Measurements from ENCODE around the gene CXCL11. TPM values are rescaled to one million over a fixed set of nuclear protein-coding genes. Genes with fewer than 3 reads are reported as not detected.
"Not testable (repeated sequence)": the region's sequence is repeated elsewhere in the genome, so short reads cannot be mapped to it uniquely, and the experiment has no call there.

Gene CXCL11
- total RNA-seq, 2 experiments from 2014 or later, result not detected

DNA sequence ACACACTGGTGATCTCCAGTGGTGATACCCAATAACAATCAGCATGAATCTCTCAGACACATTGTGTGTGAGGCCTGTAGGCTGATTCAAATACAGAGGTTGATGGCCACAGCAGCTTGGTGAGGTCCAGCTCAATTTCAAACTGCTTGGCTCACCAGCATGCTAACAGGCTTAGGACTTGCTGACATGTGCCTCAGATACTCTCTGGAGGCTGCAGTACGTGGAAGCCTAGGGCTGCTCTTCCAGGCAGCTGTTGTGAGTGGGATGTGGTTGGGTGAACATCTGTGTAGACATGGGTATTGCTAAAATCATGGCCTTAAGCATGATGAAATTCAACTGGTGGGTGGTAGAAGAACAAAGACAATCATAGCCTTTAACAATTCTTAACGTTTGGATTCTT, 32.8 kb downstream of the CXCL11 start:
- TF ChIP-seq, protein P1, sequence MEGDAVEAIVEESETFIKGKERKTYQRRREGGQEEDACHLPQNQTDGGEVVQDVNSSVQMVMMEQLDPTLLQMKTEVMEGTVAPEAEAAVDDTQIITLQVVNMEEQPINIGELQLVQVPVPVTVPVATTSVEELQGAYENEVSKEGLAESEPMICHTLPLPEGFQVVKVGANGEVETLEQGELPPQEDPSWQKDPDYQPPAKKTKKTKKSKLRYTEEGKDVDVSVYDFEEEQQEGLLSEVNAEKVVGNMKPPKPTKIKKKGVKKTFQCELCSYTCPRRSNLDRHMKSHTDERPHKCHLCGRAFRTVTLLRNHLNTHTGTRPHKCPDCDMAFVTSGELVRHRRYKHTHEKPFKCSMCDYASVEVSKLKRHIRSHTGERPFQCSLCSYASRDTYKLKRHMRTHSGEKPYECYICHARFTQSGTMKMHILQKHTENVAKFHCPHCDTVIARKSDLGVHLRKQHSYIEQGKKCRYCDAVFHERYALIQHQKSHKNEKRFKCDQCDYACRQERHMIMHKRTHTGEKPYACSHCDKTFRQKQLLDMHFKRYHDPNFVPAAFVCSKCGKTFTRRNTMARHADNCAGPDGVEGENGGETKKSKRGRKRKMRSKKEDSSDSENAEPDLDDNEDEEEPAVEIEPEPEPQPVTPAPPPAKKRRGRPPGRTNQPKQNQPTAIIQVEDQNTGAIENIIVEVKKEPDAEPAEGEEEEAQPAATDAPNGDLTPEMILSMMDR (IDR thresholded peaks at IDR 0.05), result no peak
- no peaks in the 10 kb centered on the region for H3K36me3 Mint-ChIP-seq (ENCODE audit: low read depth)
- ATAC-seq, result no peak

DNA sequence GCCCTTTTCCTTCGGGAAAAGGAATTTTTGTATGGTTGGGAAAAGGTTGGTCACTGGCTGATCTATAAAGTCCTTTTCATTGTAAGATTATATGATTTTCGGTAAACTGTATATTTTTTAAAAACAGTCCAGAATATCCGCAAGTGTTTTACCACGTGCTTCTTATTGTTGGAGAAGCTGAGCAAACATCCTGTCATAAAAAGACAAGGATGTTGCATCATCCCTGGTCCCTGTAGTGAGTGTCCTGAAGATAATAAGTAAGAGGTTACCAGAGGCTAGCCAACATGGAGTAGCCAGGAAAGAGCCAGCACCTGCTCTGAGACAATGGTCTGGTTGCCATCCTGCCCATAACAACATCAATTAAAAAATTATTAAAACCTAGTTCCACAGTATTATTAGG, 33.7 kb downstream of the CXCL11 start:
- TF ChIP-seq, protein P1 (IDR thresholded peaks at IDR 0.05), result no peak
- ChIA-PET CTCF (interaction anchor here (1.5 kb wide), 1 partner anchor 62 kb away, joined by 4 read pairs; no protein-coding TSS in a partner anchor), POLR2A (no interaction called here)
- intact Hi-C loops (cut with micrococcal nuclease), result no loop called here
- Mint-ChIP-seq H3K27me3 (peaks cover 9% of the 10 kb centered on the region), H3K4me1 (ENCODE audit: low read depth) (peaks cover 4% of the 10 kb centered on the region), H3K4me3 (no peak overlapping the region), H3K27ac (no peak overlapping the region), H3K36me3 (ENCODE audit: low read depth) (no peaks in the 10 kb centered on the region), H3K9me3 (no peaks in the 10 kb centered on the region)
- DNase-seq (no peak), ATAC-seq (no peak)

More for the DNA sequence above, 32.8 kb downstream of the CXCL11 start:
- ChIA-PET POLR2A (no interaction called here), CTCF (interaction anchor here (1.5 kb wide), 1 partner anchor 61 kb away, joined by 4 read pairs; no protein-coding TSS in a partner anchor)
- H3K27ac Mint-ChIP-seq, result no peak overlapping the region
- H3K27me3 Mint-ChIP-seq, result peaks cover 9% of the 10 kb centered on the region
- intact Hi-C loops (cut with micrococcal nuclease), result no loop called here
- H3K4me1 Mint-ChIP-seq (ENCODE audit: low read depth), result peaks cover 4% of the 10 kb centered on the region
- H3K4me3 Mint-ChIP-seq, result no peak overlapping the region
- no peaks in the 10 kb centered on the region for H3K9me3 Mint-ChIP-seq
- DNase-seq, result no peak

DNA sequence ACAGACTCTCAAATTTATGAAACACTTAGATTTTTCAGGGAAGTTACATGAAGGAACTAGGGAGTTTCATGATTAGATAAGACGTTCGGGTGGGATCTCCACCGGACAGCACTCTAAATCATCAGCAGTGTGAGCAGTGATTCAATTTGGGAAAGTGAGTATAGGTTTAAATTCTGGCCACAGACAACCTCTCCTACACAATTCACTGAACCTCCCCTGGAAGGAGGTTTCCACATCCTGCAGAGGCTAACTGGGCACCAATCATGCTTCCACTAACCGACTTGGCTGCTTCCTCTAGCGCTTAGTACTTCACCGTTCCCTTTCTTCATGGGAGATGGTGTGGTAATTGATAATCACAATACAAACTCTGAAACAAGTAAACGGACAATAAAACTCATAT, 34.2 kb downstream of the CXCL11 start:
- Mint-ChIP-seq H3K36me3 (ENCODE audit: low read depth) (no peaks in the 10 kb centered on the region), H3K27me3 (peaks cover 9% of the 10 kb centered on the region), H3K9me3 (no peaks in the 10 kb centered on the region), H3K4me1 (ENCODE audit: low read depth) (peaks cover 4% of the 10 kb centered on the region), H3K27ac (no peak overlapping the region), H3K4me3 (no peak overlapping the region)
- no peak for ATAC-seq
- no peak for DNase-seq
- TF ChIP-seq, protein P1 (IDR thresholded peaks at IDR 0.05), result no peak
- ChIA-PET CTCF (interaction anchor here (0.7 kb wide), 1 partner anchor 66 kb away, joined by 4 read pairs; no protein-coding TSS in a partner anchor), POLR2A (no interaction called here)
- intact Hi-C loops (cut with micrococcal nuclease), result no loop called here

DNA sequence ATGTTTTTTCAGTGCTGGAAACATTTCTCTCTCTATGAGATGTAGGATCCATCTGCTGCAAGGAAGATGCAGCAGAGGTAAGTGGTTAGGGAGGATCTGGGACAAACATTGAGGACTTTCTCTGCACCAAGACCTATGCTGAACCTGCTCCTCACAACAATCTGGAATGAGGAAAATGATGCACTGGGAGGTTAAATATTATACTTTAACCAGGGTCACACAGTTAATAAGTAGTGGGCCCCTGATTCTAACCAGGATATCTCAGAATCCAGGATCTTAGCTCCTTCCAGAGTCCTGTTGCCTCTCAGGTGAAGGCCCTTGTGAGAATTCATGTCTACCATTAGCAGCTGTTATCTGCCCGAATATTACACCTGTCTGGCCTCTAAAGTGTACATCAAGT, 35.6 kb downstream of the CXCL11 start:
- Mint-ChIP-seq H3K36me3 (ENCODE audit: low read depth) (no peaks in the 10 kb centered on the region), H3K27me3 (peaks cover 5% of the 10 kb centered on the region), H3K4me3 (no peak overlapping the region), H3K4me1 (ENCODE audit: low read depth) (peaks cover 4% of the 10 kb centered on the region), H3K9me3 (no peaks in the 10 kb centered on the region), H3K27ac (no peak overlapping the region)
- TF ChIP-seq, protein P1 (IDR thresholded peaks at IDR 0.05), result no peak
- DNase-seq (no peak), ATAC-seq (no peak)
- POLR2A ChIA-PET, result no interaction called here
- CTCF ChIA-PET, result interaction anchor here (1.6 kb wide), 1 partner anchor 82 kb away, joined by 3 read pairs; no protein-coding TSS in a partner anchor
- intact Hi-C loops (cut with micrococcal nuclease), result no loop called here

DNA sequence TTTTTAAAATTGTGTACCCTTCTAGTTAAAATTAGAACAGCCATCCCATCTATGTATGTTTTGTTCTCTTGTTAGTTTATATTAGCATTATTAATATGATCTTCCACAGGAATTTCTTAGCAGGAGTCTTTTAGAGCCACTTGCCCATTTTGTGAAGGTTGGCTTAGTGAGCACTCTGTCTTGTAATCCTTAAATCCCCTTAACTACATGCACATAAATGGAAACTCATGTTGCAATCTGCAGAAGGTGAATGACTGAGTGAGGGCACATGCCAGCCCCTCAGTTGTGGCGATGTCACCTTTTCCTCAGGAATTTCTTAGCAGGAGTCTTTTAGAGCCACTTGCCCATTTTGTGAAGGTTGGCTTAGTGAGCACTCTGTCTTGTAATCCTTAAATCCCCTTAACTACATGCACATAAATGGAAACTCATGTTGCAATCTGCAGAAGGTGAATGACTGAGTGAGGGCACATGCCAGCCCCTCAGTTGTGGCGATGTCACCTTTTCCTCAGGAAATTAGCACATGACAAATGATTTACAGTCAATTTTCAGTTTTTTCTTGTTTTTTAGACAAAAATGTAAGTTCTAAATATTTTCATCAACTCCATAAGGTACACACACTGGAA, 37.2 kb downstream of the CXCL11 start:
- H3K4me1 Mint-ChIP-seq (ENCODE audit: low read depth); H3K4me3 Mint-ChIP-seq; H3K27ac Mint-ChIP-seq; DNase-seq; H3K36me3 Mint-ChIP-seq (ENCODE audit: low read depth); intact Hi-C loops (cut with micrococcal nuclease); ATAC-seq; H3K27me3 Mint-ChIP-seq; POLR2A ChIA-PET; H3K9me3 Mint-ChIP-seq: not testable (repeated sequence)
- CTCF ChIA-PET, result interaction anchor here (0.6 to 4.0 kb wide), 3 partner anchors 68 to 69 kb away, joined by 3 to 51 read pairs (median 3); no protein-coding TSS in a partner anchor
